Fibroblast of lung (primary cell): Measurements from ENCODE around the gene PFKFB4. TPM values are rescaled to one million over a fixed set of nuclear protein-coding genes. Genes with fewer than 3 reads are reported as not detected.

Experiments
- DNase-seq, 2 donors: peaks; one replicate each; pipeline versions ENCODE4 v3.0.0 to v3.0.0-alpha.2; 2010; ENCODE audit warnings: low read depth in 2 of 2
- H2AFZ ChIP-seq: 2 replicates; pipeline ENCODE4 v1.5.1; 2012; ENCODE audit warnings: low read length, control low read depth, inconsistent platforms
- H3K27ac ChIP-seq: 2 replicates; pipeline ENCODE4 v1.5.1; 2011; ENCODE audit warnings: low read length, control low read depth; ENCODE audit not compliant: insufficient read depth
- H3K27me3 ChIP-seq: 2 replicates; pipeline ENCODE4 v1.5.1; 2011; ENCODE audit warnings: mild to moderate bottlenecking, low read length; ENCODE audit not compliant: control insufficient read depth, insufficient read depth
- H3K36me3 ChIP-seq: 2 replicates; pipeline ENCODE4 v1.5.1; 2011; ENCODE audit warnings: low read length; ENCODE audit not compliant: control insufficient read depth, insufficient read depth
- H3K4me1 ChIP-seq: 2 replicates; pipeline ENCODE4 v1.5.1; 2011; ENCODE audit warnings: low read length; ENCODE audit not compliant: control insufficient read depth, insufficient read depth; ENCODE audit errors: extremely low read depth
- H3K4me2 ChIP-seq: 2 replicates; pipeline ENCODE4 v1.5.1; 2011; ENCODE audit warnings: low read length, control low read depth; ENCODE audit not compliant: insufficient read depth; ENCODE audit errors: extremely low read depth
- H3K4me3 ChIP-seq, 4 experiments: fragments of 200-600 bp in 1 of 4; sonication (generic) in 1 of 4; replicated peaks in 1 of 4; 2 replicates each; pipeline ENCODE4 v1.5.1; 2011 to 2016; ENCODE audit warnings: low read length in 4 of 4, low read depth in 3 of 4, mild to moderate bottlenecking in 3 of 4, control low read depth in 2 of 4, inconsistent platforms in 1 of 4, mixed read lengths in 1 of 4; ENCODE audit not compliant: insufficient read depth in 1 of 4; ENCODE audit errors: control extremely low read depth in 1 of 4
- H3K79me2 ChIP-seq: 2 replicates; pipeline ENCODE4 v1.5.1; 2012; ENCODE audit warnings: mild to moderate bottlenecking, low read length, inconsistent platforms; ENCODE audit not compliant: control insufficient read depth, insufficient read depth
- H3K9ac ChIP-seq: 2 replicates; pipeline ENCODE4 v1.5.1; 2011; ENCODE audit warnings: mild to moderate bottlenecking, low read length, control low read depth; ENCODE audit not compliant: insufficient read depth
- H3K9me3 ChIP-seq: 2 replicates; pipeline ENCODE4 v1.5.1; 2012; ENCODE audit warnings: low read depth, low read length; ENCODE audit not compliant: control insufficient read depth, insufficient read depth
- H4K20me1 ChIP-seq: 2 replicates; pipeline ENCODE4 v1.5.1; 2011; ENCODE audit warnings: low read length; ENCODE audit not compliant: control insufficient read depth, insufficient read depth; ENCODE audit errors: extremely low read depth
- EZH2 ChIP-seq: IDR thresholded peaks from 2 replicates; pipeline ENCODE4 v1.5.1; 2012; ENCODE audit warnings: low read length, control low read depth, mild to moderate bottlenecking; ENCODE audit errors: missing control alignments
- polyA plus RNA-seq, 2 donors: library from polyadenylated mRNA; depleted of rRNA in 1 of 2; stranded (reverse) in 1 of 2; unstranded in 1 of 2; fragments of >200 nt; gene quantifications; 2 replicates each; pipeline ENCODE4 v1.2.1, GENCODE V29; 2011 to 2012; ENCODE audit warnings: missing spikeins in 1 of 2
- total RNA-seq: library from RNA; depleted of rRNA; stranded (reverse); fragments of >200 nt; gene quantifications from 2 replicates; pipeline ENCODE4 v1.2.1, GENCODE V29; 2014
- TF ChIP-seq, protein P1 (sequence below), 2 donors: IDR thresholded peaks in 1 of 2; conservative IDR thresholded peaks in 1 of 2; 1 replicate in 1 of 2; 2 replicates in 1 of 2; pipeline ENCODE4 v1.5.1; 2011 to 2012; ENCODE audit warnings: low read length in 2 of 2, control low read depth in 1 of 2, inconsistent platforms in 1 of 2, low read depth in 1 of 2, mild to moderate bottlenecking in 1 of 2

The PFKFB4 gene
- total and polyA plus RNA-seq, 2 donors (not counting 1 experiment from before 2014, with no cell fraction given) = 9.3 to 12.2 TPM

DNA sequence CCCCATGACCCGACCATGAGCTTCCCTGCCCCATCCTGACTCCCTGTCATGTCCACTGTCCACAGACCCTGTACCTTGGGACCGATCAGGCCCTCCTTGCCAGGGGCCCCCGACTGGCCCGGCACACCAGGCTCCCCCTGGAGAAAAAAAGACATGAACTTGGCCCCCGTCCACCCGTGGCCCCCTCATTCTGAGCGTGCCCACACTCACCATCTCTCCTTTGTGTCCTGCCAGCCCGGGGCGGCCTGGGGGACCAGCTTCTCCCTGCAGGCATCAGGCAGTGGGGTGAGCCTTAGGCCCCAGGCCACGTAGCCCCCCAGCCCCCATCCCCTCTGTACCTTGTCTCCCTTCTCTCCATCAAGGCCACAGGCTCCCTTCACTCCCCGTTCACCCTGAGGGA is 10.9 kb upstream of the PFKFB4 start:
- H3K4me1 ChIP-seq = peaks cover 17% of the 10 kb centered on the region
- no peak overlapping the region for H2AFZ ChIP-seq
- no peaks in the 10 kb centered on the region for H3K27me3 ChIP-seq
- no peaks in the 10 kb centered on the region for H3K9me3 ChIP-seq
- DNase-seq = no peak
- H3K27ac ChIP-seq = no peak overlapping the region
- no peak overlapping the region for H3K4me2 ChIP-seq
- H3K4me3 ChIP-seq = no peak overlapping the region
- H3K9ac ChIP-seq = no peak overlapping the region
- H4K20me1 ChIP-seq = no peaks in the 10 kb centered on the region
- no peaks in the 10 kb centered on the region for H3K79me2 ChIP-seq
- no peak for TF ChIP-seq EZH2
- TF ChIP-seq, protein P1, sequence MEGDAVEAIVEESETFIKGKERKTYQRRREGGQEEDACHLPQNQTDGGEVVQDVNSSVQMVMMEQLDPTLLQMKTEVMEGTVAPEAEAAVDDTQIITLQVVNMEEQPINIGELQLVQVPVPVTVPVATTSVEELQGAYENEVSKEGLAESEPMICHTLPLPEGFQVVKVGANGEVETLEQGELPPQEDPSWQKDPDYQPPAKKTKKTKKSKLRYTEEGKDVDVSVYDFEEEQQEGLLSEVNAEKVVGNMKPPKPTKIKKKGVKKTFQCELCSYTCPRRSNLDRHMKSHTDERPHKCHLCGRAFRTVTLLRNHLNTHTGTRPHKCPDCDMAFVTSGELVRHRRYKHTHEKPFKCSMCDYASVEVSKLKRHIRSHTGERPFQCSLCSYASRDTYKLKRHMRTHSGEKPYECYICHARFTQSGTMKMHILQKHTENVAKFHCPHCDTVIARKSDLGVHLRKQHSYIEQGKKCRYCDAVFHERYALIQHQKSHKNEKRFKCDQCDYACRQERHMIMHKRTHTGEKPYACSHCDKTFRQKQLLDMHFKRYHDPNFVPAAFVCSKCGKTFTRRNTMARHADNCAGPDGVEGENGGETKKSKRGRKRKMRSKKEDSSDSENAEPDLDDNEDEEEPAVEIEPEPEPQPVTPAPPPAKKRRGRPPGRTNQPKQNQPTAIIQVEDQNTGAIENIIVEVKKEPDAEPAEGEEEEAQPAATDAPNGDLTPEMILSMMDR (conservative IDR thresholded peaks at IDR 0.05 in 1 of 2, IDR thresholded peaks at IDR 0.05 in 1 of 2; ENCODE audit: low read depth in 1 of 2, low read length in 2 of 2) = no peak
- peaks cover 4% of the 10 kb centered on the region for H3K36me3 ChIP-seq

DNA sequence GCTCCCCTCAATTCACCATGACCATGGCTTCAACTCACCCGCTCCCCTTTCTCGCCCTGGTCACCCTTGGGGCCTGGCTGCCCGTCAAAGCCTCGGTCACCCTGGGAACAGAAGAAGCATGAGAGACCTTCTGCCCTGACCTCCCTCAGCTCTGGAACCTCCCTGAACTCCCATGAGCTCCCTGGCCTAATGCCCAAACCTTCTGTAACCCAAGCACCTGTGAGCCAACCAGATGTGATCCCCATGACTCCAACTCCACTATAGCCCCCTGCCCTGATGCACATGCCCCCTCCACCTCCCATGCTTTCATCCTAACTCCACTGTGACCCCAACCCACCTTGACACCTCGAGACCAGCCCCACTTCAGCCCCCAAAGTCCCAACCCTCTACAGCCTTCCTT is 10.5 kb upstream of the PFKFB4 start:
- H3K27ac ChIP-seq = no peak overlapping the region
- TF ChIP-seq EZH2 = no peak
- TF ChIP-seq, protein P1 (conservative IDR thresholded peaks at IDR 0.05 in 1 of 2, IDR thresholded peaks at IDR 0.05 in 1 of 2; ENCODE audit: low read depth in 1 of 2, low read length in 2 of 2) = no peak
- peaks cover 17% of the 10 kb centered on the region for H3K4me1 ChIP-seq
- H3K9me3 ChIP-seq = no peaks in the 10 kb centered on the region
- peaks cover 6% of the 10 kb centered on the region for H3K36me3 ChIP-seq
- no peak overlapping the region for H2AFZ ChIP-seq
- H3K9ac ChIP-seq = no peak overlapping the region
- H3K79me2 ChIP-seq = no peaks in the 10 kb centered on the region
- DNase-seq = no peak
- no peaks in the 10 kb centered on the region for H3K27me3 ChIP-seq
- no peaks in the 10 kb centered on the region for H4K20me1 ChIP-seq
- H3K4me3 ChIP-seq = no peak overlapping the region
- no peak overlapping the region for H3K4me2 ChIP-seq

DNA sequence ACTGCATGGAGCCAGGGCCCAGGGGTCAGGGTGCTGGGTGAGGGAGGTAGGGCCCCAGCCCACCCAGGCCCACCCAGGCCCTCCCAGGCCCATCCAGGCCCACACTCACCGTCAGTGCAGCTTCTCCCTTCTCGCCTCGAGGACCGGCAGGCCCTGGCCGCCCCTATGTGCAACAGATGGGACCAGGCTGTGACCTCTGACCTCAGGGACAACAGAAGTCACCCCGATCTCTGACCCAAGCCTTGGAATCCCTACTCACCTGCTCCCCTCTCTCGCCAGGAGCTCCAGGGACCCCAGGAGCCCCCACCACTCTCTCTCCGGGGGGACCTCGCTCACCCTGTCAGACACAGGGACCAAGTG is 9.8 kb upstream of the PFKFB4 start:
- Histone ChIP-seq H3K9ac (no peak overlapping the region), H3K4me3 (no peak overlapping the region), H3K4me1 (peaks cover 19% of the 10 kb centered on the region), H2AFZ (no peak overlapping the region), H4K20me1 (no peaks in the 10 kb centered on the region), H3K79me2 (no peaks in the 10 kb centered on the region), H3K4me2 (no peak overlapping the region), H3K27ac (no peak overlapping the region), H3K36me3 (peaks cover 8% of the 10 kb centered on the region), H3K9me3 (no peaks in the 10 kb centered on the region), H3K27me3 (no peaks in the 10 kb centered on the region)
- DNase-seq = no peak
- TF ChIP-seq, protein P1 (conservative IDR thresholded peaks at IDR 0.05 in 1 of 2, IDR thresholded peaks at IDR 0.05 in 1 of 2; ENCODE audit: low read depth in 1 of 2, low read length in 2 of 2) = no peak
- no peak for TF ChIP-seq EZH2
